Astrocyte (in vitro differentiated cells and primary cell): ENCODE measurements around the gene RECK. TPM values are rescaled to one million over a fixed set of nuclear protein-coding genes. Genes with fewer than 3 reads are reported as not detected.

ENCODE experiments used
- DNase-seq: peaks from one replicate; pipeline ENCODE4 v3.0.0-alpha.2; 2010; ENCODE audit warnings: low read depth
- FAIRE-seq: peaks from 2 replicates; lab custom pipeline; 2011; peaks lifted over from hg19 to GRCh38; lab: Jason Lieb, UNC
- H2AFZ ChIP-seq: 2 replicates; pipeline ENCODE4 v1.6.0; 2012; ENCODE audit warnings: low read depth, low read length, inconsistent platforms
- H3K27ac ChIP-seq: 2 replicates; pipeline ENCODE4 v1.5.1; 2011; ENCODE audit warnings: low read depth, low read length, inconsistent platforms
- H3K27me3 ChIP-seq: 2 replicates; pipeline ENCODE4 v1.6.0; 2011; ENCODE audit warnings: low read length, inconsistent platforms; ENCODE audit not compliant: insufficient read depth
- H3K36me3 ChIP-seq: 2 replicates; pipeline ENCODE4 v1.5.1; 2011; ENCODE audit warnings: low read length, inconsistent platforms; ENCODE audit not compliant: insufficient read depth
- H3K4me1 ChIP-seq: 2 replicates; pipeline ENCODE4 v1.5.1; 2011; ENCODE audit warnings: low read length, inconsistent platforms; ENCODE audit not compliant: insufficient read depth
- H3K4me2 ChIP-seq: 2 replicates; pipeline ENCODE4 v1.6.0; 2012; ENCODE audit warnings: low read length, inconsistent platforms
- H3K4me3 ChIP-seq: 2 replicates; pipeline ENCODE4 v1.5.1; 2011; ENCODE audit warnings: low read depth, mild to moderate bottlenecking, low read length, inconsistent platforms; ENCODE audit not compliant: insufficient read depth
- H3K79me2 ChIP-seq: 2 replicates; pipeline ENCODE4 v1.6.0; 2012; ENCODE audit warnings: mild to moderate bottlenecking, low read length, inconsistent platforms; ENCODE audit not compliant: insufficient read depth
- H3K9ac ChIP-seq: 2 replicates; pipeline ENCODE4 v1.6.0; 2012; ENCODE audit warnings: mild to moderate bottlenecking, low read length, inconsistent platforms
- H3K9me3 ChIP-seq: 2 replicates; pipeline ENCODE4 v1.5.1; 2012; ENCODE audit warnings: low read depth, mild to moderate bottlenecking, low read length, inconsistent platforms; ENCODE audit not compliant: insufficient read depth
- H4K20me1 ChIP-seq: 2 replicates; pipeline ENCODE4 v1.6.0; 2012; ENCODE audit warnings: low read length, inconsistent platforms; ENCODE audit not compliant: insufficient read depth
- H3K27ac Mint-ChIP-seq: one replicate; pipeline ENCODE4 v1.8.0; 2021; ENCODE audit warnings: mild to moderate bottlenecking, mixed read lengths; ENCODE audit not compliant: unreplicated experiment
- H3K27me3 Mint-ChIP-seq: one replicate; pipeline ENCODE4 v1.8.0; 2021; ENCODE audit warnings: low read depth, mixed read lengths; ENCODE audit not compliant: unreplicated experiment
- H3K36me3 Mint-ChIP-seq: one replicate; pipeline ENCODE4 v1.8.0; 2021; ENCODE audit warnings: low read depth, mixed read lengths; ENCODE audit not compliant: unreplicated experiment
- H3K4me1 Mint-ChIP-seq: one replicate; pipeline ENCODE4 v1.8.0; 2021; ENCODE audit warnings: low read depth, mixed read lengths; ENCODE audit not compliant: unreplicated experiment
- H3K4me3 Mint-ChIP-seq: one replicate; pipeline ENCODE4 v1.8.0; 2021; ENCODE audit warnings: mild to moderate bottlenecking, moderate library complexity, mixed read lengths; ENCODE audit not compliant: unreplicated experiment
- H3K9me3 Mint-ChIP-seq: one replicate; pipeline ENCODE4 v1.8.0; 2021; ENCODE audit warnings: mild to moderate bottlenecking, mixed read lengths; ENCODE audit not compliant: unreplicated experiment
- CTCF ChIP-seq: IDR thresholded peaks from 2 replicates; pipeline ENCODE4 v1.5.1; 2011; ENCODE audit warnings: low read depth, mild to moderate bottlenecking, inconsistent platforms, low read length, moderate library complexity; ENCODE audit not compliant: insufficient read depth
- EZH2 ChIP-seq: IDR thresholded peaks from 2 replicates; pipeline ENCODE4 v1.6.1; 2012; ENCODE audit warnings: mild to moderate bottlenecking, low read length, inconsistent platforms; ENCODE audit not compliant: insufficient read depth
- total RNA-seq: library from RNA; stranded (reverse); gene quantifications from 2 replicates; pipeline ENCODE4 v1.2.1, GENCODE V29; 2021

Gene RECK
- total RNA-seq, 1 donor from 2014 or later, result 21.6 TPM

GRCh38 chr9:36163786-36164170 lies 127.1 kb downstream of the RECK start:
- Mint-ChIP-seq H3K4me3 (peak overlapping the region; percentile 27), H3K9me3 (peaks cover 2% of the 10 kb centered on the region), H3K27ac (peak overlapping the region; percentile 97), H3K36me3 (peaks cover 12% of the 10 kb centered on the region), H3K4me1 (peaks cover 56% of the 10 kb centered on the region), H3K27me3 (no peaks in the 10 kb centered on the region)
- H4K20me1 ChIP-seq, result no peaks in the 10 kb centered on the region
- H3K4me3 ChIP-seq, result peak overlapping the region; percentile 34
- no peaks in the 10 kb centered on the region for H3K36me3 ChIP-seq
- H3K9ac ChIP-seq, result peak overlapping the region; percentile 63
- H3K27ac ChIP-seq, result peak overlapping the region; percentile 93
- H3K79me2 ChIP-seq, result no peaks in the 10 kb centered on the region
- DNase-seq, result peak; percentile 65
- peaks cover 47% of the 10 kb centered on the region for H3K4me1 ChIP-seq
- TF ChIP-seq EZH2 (no peak), CTCF (no peak)
- FAIRE-seq, result peak; percentile 79
- H3K4me2 ChIP-seq, result peak overlapping the region; percentile 73
- no peaks in the 10 kb centered on the region for H3K27me3 ChIP-seq
- H2AFZ ChIP-seq, result no peak overlapping the region
- H3K9me3 ChIP-seq, result no peaks in the 10 kb centered on the region

DNA sequence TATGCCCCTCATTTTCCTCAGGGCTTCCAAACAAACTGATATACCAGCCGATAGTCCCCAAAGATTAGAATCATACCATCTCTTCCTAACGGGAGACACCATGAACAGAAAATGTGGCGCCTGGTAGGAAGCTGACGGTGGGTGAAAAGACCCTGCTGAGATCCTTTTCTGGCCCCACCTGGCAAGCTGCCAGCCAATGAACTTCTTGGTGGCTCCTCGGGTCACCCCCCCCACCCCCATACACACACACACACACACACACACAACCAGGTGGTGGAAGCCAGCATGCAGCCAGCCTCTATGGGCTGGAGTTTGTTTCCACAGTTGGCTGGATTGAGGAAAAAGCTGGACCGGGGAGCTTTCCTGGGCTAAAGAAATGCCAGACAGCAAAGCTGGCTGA lies 127.7 kb downstream of the RECK start:
- no peaks in the 10 kb centered on the region for H3K27me3 ChIP-seq
- no peaks in the 10 kb centered on the region for H3K9me3 ChIP-seq
- no peak overlapping the region for H3K27ac ChIP-seq
- FAIRE-seq, result no peak
- H3K27ac Mint-ChIP-seq, result peak overlapping the region; percentile 97
- peaks cover 10% of the 10 kb centered on the region for H3K36me3 Mint-ChIP-seq
- no peaks in the 10 kb centered on the region for H3K36me3 ChIP-seq
- H3K27me3 Mint-ChIP-seq, result peaks cover 2% of the 10 kb centered on the region
- H3K4me2 ChIP-seq, result peak overlapping the region; percentile 73
- no peaks in the 10 kb centered on the region for H4K20me1 ChIP-seq
- no peak for DNase-seq
- TF ChIP-seq EZH2 (no peak), CTCF (no peak)
- H3K4me3 ChIP-seq, result no peak overlapping the region
- H2AFZ ChIP-seq, result no peak overlapping the region
- H3K79me2 ChIP-seq, result no peaks in the 10 kb centered on the region
- peaks cover 47% of the 10 kb centered on the region for H3K4me1 ChIP-seq
- peaks cover 6% of the 10 kb centered on the region for H3K9me3 Mint-ChIP-seq
- no peak overlapping the region for H3K4me3 Mint-ChIP-seq
- no peak overlapping the region for H3K9ac ChIP-seq
- peaks cover 56% of the 10 kb centered on the region for H3K4me1 Mint-ChIP-seq

- no peaks in the 10 kb centered on the region for H3K27me3 ChIP-seq
- no peak overlapping the region for H3K27ac ChIP-seq
- no peaks in the 10 kb centered on the region for H3K9me3 ChIP-seq
- no peaks in the 10 kb centered on the region for H3K79me2 ChIP-seq
- H3K9me3 Mint-ChIP-seq, result peaks cover 10% of the 10 kb centered on the region
- H4K20me1 ChIP-seq, result no peaks in the 10 kb centered on the region
- H3K4me1 ChIP-seq, result peaks cover 47% of the 10 kb centered on the region
- DNase-seq, result no peak
- H3K4me1 Mint-ChIP-seq, result peaks cover 57% of the 10 kb centered on the region
- H3K36me3 Mint-ChIP-seq, result peaks cover 14% of the 10 kb centered on the region
- H3K27me3 Mint-ChIP-seq, result peaks cover 5% of the 10 kb centered on the region
- H2AFZ ChIP-seq, result no peak overlapping the region
- FAIRE-seq, result no peak
- no peaks in the 10 kb centered on the region for H3K36me3 ChIP-seq
- TF ChIP-seq EZH2 (no peak), CTCF (no peak)
- no peak overlapping the region for H3K4me3 ChIP-seq
- no peak overlapping the region for H3K9ac ChIP-seq
- H3K4me3 Mint-ChIP-seq, result peak overlapping the region; percentile 40
- H3K4me2 ChIP-seq, result no peak overlapping the region
- H3K27ac Mint-ChIP-seq, result peak overlapping the region; percentile 81
Observed at GRCh38 chr9:36164989-36165388, 128.3 kb downstream of the RECK start.
